H4 (cell line): ENCODE data around the gene EEF1G. TPM values are rescaled to one million over a fixed set of nuclear protein-coding genes. Genes with fewer than 3 reads are reported as not detected.
"Not testable (repeated sequence)": the region's sequence is repeated elsewhere in the genome, so short reads cannot be mapped to it uniquely, and the experiment has no call there.

ENCODE experiments used
- DNase-seq: peaks from one replicate; pipeline ENCODE4 v3.0.0-alpha.2; 2015; ENCODE audit warnings: low spot score
- total RNA-seq: library from RNA; depleted of rRNA; stranded (reverse); fragments of >200 nt; shearing (Covaris generic); gene quantifications from 2 replicates; pipeline ENCODE4 v1.2.3, GENCODE V29; 2014

Gene EEF1G
- total RNA-seq, 1 experiment from 2014 or later = 1,742 TPM

DNA sequence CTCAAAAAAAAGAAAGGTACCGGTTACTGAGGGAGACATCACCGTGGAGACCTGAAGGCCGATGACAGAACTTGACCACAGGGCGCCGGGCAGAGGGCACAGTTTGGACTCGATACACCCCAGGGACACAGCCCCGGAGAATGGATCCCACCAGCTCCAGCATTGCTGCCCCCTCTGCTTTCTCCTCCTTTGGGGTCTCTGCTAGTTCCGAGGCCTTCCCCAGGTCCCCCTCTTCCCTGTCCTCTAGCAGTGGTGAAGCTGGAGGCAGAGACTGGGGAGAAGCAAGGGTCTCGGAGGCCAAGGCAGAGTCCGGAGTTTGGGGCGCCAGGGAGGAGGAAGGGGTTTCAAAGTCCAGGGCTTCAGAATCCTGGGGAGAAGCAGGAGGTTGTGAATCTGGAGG is 4.8 kb upstream of the EEF1G start:
- DNase-seq = no peak

DNA sequence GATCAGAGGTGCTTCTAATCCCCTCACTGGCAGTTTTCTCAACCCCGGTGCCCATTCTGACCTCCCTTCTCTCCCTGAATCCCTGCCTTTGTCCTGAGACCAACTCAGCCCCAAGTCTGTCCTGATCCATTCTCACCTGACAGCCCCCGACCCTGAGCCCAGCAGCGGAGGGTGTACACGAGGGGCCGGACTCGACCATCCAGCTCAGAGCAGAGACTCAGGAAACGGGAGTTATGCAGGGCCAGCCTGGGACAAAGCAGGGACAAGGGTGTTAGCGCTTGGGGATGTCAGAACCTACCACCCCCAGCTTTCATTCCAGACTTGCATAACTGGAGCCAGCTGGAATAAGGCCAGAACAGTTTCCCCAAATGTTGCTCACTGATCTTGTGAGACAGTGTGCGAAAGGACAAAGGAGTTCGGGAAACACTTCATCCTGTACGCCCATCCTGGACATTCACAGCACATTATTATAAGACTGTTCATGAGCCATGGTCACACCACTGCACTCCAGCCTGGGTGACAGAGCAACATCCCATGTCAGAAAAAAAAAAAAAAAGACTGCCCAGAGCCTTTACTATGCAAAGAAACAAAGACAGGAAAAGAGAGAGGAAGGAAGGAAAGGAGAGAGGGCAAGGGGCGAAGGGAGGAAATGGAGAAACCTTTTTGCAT is 3.5 kb upstream of the EEF1G start:
- DNase-seq = no peak

DNA sequence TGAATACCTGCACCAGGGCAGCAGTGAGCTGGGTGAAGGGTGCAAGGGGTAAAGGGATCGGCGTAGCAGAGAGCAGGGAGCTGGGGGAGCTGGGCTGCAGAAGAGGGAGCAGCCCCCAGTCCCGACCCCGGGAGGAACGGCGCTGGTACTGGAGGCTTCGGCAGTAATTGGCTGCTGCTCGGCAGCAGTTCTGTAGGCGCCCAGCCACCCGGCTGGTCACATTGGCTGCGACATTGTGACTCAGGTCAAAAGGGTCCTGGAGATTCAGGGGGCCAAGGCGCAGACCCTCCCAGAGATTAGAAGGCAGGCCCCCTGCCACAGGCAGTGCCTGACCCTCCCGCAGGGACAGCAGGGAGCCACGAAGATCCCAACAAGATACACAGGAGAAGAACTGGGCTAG is 2.1 kb upstream of the EEF1G start:
- DNase-seq = no peak

DNA sequence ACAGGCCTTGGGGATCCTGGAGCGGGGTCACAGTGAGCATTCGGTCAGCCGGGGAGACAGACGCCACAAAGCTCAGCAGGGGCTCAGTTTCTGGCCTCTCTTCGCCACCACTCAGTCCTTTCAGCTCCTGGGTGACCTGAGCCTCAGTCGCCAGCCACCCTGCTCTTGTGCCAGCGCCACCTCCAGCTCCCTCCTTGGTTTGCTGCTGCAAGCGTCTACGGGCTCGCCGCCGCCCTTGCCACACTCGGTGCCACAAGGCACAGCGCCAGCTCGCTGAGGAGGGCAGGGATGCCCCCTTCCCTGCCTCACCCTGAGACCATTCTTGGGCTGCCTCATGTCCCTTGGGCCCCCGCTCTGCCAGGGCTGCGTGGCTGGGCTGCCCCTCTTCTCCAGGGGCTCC is 1.5 kb upstream of the EEF1G start:
- no peak for DNase-seq

DNA sequence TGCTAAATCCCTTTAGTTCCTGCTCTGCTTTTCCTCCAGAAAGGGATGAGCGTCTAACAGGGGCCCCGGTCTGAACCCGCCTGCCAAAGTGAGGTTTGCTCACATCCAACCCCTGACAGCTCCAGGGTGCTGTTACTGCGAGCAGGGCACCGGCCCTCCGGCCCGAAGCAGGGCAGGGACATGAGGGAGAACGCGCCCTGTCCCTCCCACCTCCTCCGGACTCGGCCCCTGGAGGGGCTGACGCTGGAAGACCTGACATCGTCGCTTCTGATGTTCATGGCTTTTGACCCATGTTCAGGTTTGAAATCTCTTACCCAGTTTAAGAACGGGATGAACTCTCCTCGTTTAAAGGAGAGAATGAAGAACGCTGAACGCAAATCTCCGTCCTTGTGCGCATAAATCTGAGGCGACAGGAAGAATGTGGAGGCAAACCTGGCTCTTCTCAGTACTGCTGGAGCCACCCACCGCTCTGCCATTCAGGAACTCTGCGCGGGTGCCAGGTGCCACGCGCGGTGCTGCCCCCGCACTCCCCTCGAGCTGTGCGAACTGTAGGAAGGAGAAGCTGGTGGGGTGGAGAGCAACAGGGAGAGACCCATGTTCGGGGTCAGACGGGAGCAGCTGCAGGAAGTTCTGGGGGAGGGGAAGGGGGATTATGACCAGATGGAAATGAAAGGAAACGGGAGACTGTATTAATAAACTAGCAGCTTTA is 826 bp upstream of the EEF1G start:
- DNase-seq = no peak

DNA sequence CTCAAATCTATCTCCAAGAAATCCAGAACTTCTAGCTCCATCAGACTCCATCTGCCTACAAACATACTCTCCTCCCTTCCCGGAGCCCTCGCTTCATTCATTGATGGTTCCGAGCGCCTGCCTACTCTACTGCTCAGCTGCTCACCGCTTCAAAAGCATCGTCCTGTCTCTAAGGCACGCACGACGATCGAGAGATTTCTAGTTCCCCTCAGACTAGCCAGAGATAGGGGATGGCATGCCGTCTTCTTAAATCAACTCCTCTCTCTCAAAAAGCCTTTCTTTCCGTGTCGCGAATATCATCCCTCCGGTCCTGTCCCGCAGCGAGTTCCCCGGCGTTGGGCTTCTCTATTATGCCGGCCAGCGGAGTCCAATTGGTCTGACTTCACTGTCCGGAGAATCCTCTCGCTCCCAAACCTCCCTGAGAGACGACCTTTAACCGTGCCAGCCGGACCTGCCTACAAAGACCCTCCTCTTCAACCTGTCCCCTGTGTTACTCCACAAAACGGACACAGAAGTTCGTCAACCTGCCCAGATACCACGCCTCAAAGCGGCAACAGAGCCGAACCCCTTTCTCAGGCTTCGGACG is 592 bp downstream of the EEF1G start:
- no peak for DNase-seq

DNA sequence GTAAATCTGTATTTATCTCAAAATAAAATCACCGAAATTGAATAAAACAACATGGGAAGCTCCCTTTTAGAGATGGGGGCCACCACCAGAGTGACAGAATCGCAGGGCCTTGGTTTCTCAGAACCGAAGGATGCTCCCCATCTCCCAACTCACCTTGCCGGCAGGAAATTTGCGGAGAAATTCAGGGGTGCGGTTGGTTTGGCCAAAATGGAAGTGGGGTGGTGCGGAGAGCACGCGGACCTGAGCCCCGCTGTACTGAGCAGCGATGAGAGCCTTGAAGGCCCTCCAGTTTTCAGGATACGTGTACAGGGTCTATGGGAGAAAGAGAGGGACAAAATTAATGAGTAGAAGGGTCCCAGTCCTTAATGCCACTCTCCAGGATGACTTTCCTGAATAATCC is 1.3 kb downstream of the EEF1G start:
- DNase-seq = no peak

DNA sequence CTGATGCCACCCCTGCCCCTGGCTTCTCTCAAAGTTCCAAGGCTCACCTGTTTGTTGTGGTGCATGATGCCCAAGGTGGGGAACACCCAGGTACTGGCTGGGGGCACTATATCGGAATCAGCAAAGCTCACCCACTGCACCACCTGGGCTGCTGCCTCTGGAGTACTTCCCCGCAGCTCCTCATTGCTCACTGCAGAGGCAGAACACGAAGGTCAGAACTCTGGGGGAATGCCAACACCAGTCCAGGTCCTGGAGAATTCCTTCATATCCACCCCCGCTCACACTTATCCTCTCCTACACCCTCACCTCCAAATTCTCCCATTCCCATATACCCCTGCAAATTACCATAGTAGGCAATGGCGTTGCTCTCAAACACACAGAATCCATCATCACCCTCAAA is 2.2 kb downstream of the EEF1G start:
- not testable (repeated sequence) for DNase-seq

DNA sequence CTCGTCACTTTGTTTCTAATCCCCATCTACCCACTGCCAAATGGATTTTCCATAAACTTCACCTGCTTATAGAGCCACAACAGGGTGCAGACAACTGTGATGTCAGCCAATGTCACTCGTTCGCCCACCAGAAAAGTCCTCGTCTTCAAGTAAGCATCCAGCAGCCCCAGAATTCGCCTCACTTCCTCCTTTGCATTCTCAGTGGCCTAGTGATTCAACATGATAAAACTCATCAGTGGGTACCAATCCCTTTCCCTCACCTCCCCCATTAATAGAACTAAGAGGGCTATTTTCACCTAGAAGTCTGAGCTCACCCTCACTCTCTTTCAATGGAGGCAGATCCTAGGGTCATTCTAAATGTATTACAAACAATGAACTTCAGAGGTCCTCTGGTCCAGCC is 2.8 kb downstream of the EEF1G start:
- DNase-seq = not testable (repeated sequence)

DNA sequence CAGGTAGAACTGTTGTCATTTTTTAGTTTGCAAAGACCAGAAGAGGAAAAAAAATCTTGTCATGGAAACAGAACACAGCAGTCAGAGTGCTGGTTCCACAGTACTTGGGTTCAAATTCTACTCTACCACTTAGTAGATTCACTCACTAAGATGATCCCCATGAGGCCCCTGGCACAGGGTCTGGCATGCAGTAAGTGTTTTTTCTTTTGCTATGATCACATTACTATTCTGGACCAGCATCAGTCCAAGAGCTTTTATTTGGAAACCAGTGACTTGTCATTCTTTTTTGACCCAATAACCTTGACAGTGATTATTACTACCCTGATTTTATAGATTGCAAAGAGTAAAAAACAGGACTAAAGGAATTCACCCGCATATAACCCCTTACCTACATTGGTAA is 4.1 kb downstream of the EEF1G start:
- DNase-seq = no peak

DNA sequence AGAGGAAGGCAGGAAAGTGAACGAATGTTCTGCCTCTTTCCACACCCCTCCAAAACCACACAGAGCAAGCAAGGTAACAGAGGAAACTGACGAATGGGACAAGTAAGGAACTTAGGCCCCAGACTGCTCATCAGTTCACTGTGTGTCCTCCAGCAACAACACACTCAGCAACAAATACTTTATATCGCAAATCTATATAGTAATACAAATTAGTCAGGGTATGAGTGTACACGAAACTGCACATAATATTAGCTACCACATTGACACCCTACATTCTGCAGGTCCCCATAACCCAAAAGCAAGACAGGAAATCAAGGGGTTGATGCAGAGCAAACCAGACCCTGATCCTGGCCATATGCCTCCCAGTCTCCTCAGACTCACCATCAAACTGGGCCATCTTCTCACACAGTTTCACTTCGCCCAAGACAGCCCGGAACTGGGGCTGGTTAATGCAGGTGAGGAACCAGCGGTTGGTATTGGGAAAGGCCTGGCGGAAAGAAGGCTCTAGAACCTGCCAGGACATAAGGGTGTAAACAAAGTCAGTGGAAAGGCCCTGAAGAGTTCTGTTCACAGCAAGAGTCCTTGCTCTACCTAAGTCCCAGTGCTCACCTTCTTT is 6.6 kb downstream of the EEF1G start:
- no peak for DNase-seq

DNA sequence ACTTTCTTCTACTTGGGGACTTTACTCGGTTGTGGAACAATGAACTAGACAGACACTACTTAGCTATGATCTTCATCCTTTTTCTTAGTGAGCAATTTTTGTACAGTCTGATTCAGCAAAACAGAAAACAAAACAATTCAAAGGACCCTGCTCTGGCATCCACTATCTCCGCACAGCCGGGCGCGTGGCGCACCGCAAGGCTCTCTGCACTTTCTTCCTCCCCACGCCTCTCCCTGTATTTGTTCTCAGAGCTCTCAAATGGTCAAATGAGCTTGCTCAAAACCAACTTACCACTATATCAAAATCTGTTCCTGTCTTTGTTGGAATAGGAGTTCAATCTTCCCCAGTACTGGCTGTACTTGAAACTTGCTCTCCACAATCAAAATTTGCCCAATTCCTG is 7.4 kb downstream of the EEF1G start:
- DNase-seq = no peak

DNA sequence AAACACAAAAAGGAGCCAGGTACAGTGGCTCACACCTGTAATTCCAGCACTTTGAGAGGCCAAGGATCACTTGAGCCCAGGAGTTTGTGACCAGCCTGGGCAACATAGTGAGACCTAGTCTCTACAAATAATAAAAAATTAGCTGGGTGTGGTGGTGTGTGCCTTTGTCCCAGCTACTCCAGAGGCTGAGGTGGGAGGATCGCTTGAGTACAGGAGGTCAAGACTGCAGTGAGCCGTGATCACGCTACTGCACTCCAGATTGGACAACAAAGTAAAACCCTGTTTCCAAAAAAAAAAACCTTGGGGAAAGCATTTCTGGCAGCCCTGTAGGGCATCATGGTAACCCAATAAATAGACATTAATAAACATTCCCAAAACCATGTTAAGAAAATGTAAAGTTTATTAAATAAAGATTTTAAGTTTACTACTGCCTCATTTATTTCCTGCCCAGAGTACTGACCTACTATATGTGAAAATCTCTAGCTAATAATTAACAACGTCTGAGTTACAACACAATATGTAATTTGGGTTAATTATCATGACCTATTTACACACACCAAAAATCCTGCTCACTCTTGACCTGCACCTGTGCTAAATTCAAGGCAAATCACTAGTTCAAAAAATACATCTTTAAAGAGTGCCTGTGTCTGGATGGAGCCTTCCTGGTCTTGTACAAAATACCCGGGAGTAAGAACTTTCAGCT is 8.4 kb downstream of the EEF1G start:
- no peak for DNase-seq

DNA sequence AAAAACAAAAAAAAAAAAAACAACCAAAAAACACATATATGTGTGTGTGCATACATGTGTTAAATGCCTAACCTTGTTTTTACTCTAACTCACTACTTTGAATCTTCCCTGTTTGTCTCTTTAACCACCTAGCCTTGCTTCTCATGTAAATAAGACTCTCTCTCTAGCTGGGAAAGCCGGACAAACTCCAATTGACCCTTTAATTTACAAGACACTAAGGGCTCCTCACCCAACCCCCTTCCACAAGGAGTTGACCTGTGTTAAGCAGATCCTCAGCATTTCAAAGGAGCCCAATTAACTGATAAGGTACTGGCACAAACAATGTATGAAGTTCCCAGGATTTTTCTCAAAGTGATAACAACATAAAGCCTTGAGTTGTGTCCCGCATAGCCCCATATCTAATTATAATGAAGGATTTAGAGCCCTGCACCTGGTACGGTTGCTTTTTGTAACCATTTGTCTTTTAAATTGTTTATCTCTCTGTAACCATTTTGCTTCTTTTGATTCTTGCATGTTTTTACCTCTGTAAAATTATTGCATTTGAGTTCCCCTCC is 11.9 kb downstream of the EEF1G start:
- not testable (repeated sequence) for DNase-seq

DNA sequence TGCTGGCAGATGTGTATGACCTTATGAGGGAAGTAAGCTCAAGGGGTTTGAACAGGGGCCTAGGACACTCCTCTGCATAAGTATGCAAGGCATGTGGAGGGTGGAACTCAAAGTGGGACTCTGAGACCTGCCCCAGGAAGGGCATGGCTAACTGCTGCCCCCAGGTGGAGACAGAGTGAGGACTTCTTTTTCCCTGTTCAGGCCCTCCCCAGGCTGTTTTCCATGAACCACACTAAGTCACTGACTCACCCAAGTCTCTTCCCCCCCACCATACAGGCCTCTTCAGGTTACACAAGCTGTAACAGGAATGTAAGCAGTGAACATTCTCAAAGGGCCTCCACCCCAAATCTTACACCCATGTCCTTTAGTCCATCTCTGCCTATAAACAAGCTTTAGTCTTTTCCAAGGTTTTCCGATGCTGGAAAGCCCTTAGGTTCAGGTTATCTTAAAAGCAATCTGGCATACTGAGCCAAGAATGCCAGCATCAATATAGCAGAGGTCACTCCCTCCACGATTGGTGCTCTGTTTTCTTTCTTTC is 13.1 kb downstream of the EEF1G start:
- peak; percentile 96 for DNase-seq

DNA sequence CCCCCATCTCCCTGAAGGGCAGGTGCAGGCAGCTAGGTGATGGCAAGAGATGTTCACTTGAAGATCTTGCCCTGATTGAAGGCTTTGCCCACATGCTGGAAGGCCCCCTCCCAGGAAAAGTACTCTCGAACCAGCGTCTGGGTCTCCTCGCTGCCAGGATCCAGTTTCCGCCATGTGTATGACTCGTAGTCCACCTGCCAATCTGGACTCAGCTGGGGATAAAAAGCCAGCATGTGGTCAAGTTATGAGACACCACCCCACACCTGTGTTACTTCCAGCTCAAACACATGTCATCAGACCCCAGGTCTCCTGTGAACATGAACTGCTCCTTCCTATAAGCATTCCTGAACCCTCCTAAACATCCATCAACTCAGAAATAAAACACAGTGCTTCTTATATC is 14.1 kb downstream of the EEF1G start:
- DNase-seq = not testable (repeated sequence)

DNA sequence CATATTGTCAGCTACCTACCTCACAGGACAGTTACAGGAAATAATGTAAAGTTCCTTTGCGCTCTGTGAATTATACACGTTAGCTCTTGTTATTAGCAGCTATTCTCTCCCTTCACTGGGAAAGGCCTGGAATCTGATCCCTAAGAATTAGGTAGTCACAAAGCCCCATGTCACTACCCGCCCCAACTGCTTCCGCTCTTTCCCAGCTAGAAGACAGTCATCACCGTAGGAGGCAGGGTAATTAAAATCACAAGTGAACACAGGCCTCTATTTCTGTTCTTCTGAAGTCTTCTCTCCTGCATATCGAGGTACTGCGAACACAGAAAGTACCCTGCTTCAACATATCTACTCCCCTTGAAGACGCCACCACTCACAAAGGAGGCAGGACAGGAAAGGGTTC is 14.5 kb downstream of the EEF1G start:
- DNase-seq = no peak

DNA sequence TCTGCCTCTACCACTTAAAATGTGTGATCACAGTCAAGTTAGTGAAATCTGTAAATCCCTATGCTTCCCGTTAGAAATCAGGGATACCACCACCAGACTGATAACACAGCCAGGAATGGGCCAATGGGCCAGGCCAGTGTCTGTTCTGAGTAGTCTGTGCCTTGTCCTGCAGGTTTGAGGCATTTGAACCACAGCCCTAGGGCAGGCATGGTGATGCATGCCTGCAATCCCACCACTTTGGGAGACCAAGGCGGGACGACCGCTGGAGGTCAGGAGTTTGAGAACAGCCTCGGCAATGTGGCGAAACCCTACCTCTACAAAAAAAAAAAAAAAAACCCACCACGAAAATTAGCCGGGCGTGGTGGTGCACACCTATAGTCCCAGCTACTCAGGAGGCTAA is 15.0 kb downstream of the EEF1G start:
- no peak for DNase-seq

DNA sequence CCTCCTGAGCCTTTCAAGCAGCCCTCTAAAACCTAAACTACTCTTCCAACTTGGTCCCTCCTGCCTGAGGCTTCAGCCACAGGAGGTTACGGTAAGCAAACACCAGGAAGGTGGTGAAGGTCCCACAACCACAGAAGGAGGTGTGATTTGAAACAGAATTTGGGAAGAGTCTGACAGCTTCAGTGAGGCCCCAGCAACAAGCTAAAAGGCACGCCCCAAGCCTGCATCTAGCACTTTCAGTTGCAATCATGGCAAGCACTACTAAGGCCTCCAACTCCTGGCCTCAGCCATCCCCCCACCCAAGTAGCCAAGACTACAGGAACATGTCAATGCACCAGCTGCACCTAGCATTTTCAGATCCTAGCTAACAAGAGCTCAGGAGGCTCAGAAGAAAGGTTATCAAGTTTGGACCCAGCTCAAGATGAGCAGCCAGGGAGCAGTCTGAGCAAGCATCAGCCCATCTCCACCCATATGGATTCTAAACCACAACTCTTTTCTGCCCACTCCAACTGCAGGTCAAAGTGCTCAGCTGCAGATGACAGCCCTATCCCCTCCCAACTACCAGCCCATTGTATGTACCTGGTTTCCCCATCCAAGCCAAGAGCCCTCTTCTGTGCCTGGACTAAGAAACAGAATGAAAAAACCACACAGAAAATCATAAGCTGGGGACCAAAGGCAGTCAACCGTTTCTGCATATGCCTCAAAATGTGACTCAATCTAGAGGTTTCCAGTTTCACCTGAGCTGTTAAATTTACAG is 16.6 kb downstream of the EEF1G start:
- peak; percentile 67 for DNase-seq

DNA sequence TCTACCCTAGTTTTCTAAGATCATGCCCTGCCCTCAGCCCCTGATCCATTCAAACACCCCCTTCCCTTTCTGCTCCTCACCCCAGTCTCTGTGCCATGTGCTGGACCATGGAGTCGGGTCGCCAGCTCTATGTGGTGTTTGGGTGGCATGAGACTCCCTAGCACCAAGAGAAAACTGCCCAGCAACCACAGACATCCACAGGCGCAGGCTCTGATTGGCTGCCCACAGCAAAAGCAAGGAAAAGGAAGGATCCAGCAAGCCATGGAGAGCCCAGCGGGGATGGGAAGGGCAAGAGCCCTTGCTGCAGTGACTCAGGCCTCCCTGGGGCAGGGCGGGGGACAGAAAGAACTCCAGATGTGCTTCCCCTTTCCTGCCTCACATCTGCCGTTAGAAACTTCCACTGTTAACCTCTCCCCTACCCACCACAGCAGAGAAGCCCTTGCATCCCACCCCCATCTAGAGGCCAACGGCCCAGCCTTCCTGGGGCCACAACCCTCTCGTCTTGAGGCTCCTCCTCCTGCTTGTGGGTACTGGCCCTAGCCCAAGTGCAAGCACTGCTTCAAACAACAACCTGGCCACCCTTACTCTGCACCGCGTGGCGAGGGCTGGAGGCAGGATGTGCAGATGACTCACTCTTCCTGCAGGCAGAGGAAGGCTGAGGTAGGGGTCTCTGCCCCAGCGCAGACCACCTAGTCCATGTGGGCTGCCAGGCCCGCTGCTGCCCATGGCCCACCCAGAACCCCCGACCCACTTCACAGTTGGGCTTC is 17.4 kb downstream of the EEF1G start:
- peak; percentile 98 for DNase-seq
